ENCODE measurements around the gene EFCAB14.

DNA sequence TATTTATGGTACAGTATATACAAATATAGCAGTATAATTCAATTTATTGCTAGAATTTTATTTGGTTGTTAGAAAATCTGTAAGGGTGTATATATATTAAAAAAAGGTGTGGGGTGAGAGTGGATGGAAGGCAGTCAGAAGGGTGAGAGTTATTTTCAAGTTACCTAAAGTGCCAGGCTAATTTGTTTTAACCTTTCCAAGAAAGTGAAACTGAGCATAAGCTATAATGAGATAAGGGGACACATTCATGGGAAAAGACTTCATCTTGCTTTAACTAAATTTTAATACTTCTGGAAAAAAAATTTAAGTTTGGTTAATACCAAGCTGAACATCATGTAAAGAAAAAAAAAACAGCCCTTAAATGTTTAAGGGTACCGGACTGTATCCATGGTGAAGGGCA is 42.4 kb downstream of the EFCAB14 start:
- TF ChIP-seq, protein P1, sequence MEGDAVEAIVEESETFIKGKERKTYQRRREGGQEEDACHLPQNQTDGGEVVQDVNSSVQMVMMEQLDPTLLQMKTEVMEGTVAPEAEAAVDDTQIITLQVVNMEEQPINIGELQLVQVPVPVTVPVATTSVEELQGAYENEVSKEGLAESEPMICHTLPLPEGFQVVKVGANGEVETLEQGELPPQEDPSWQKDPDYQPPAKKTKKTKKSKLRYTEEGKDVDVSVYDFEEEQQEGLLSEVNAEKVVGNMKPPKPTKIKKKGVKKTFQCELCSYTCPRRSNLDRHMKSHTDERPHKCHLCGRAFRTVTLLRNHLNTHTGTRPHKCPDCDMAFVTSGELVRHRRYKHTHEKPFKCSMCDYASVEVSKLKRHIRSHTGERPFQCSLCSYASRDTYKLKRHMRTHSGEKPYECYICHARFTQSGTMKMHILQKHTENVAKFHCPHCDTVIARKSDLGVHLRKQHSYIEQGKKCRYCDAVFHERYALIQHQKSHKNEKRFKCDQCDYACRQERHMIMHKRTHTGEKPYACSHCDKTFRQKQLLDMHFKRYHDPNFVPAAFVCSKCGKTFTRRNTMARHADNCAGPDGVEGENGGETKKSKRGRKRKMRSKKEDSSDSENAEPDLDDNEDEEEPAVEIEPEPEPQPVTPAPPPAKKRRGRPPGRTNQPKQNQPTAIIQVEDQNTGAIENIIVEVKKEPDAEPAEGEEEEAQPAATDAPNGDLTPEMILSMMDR (IDR thresholded peaks at IDR 0.05) = no peak
- TF ChIP-seq POLR2A (IDR thresholded peaks at IDR 0.05) (no peak), POLR2AphosphoS5 (IDR thresholded peaks at IDR 0.05) (no peak), EP300 (IDR thresholded peaks at IDR 0.05) (no peak)
